ENCODE results near the gene MAGEA9B. TPM values are rescaled to one million over a fixed set of nuclear protein-coding genes. Genes with fewer than 3 reads are reported as not detected.

MAGEA9B gene
- total RNA-seq, 2 experiments from 2014 or later: not detected

- intact Hi-C loops (cut with micrococcal nuclease; ENCODE audit: unreplicated experiment): no loop called here
- no TSS peak for BruUV-seq (replicated peaks)
Measured at GRCh38 chrX:149572743-149573142, 14.5 kb downstream of the MAGEA9B start.

GRCh38 chrX:149571770-149572169 is 15.5 kb downstream of the MAGEA9B start:
- ChIA-PET CTCF (ENCODE audit: unreplicated experiment) (no interaction called here), POLR2A (no interaction called here)
- H3K4me2 ChIP-seq (ENCODE audit: low read length): no peak overlapping the region
- no peaks in the 10 kb centered on the region for H3K4me1 ChIP-seq (ENCODE audit: insufficient read depth, low read length, poor library complexity, severe bottlenecking)
- H3K9me3 ChIP-seq (ENCODE audit: low read length): no peaks in the 10 kb centered on the region
- no peaks in the 10 kb centered on the region for H3K36me3 ChIP-seq (ENCODE audit: insufficient read depth, low read length)
- intact Hi-C loops (cut with micrococcal nuclease; ENCODE audit: unreplicated experiment): no loop called here
- TF ChIP-seq EZH2phosphoT487 (IDR thresholded peaks at IDR 0.05; ENCODE audit: borderline replicate concordance, low read depth, low read length) (no peak), CTCF (conservative IDR thresholded peaks at IDR 0.05; ENCODE audit: low read length) (no peak)
- H3K27ac ChIP-seq (ENCODE audit: low read depth, low read length, poor library complexity, severe bottlenecking): no peak overlapping the region
- H3K9me2 ChIP-seq (ENCODE audit: insufficient read depth, low read length): no peaks in the 10 kb centered on the region
- no peak overlapping the region for H2AFZ ChIP-seq (ENCODE audit: low read length)
- DNase-seq (ENCODE audit: low spot score): no peak
- H4K20me1 ChIP-seq (ENCODE audit: insufficient read depth, low read length): no peaks in the 10 kb centered on the region
- H3K79me2 ChIP-seq (ENCODE audit: insufficient read depth, low read depth, low read length): no peaks in the 10 kb centered on the region
- no TSS peak for BruUV-seq (replicated peaks)
- no peak overlapping the region for H3K4me3 ChIP-seq (ENCODE audit: low read depth, low read length, poor library complexity, severe bottlenecking)

More at GRCh38 chrX:149572743-149573142, 14.5 kb downstream of the MAGEA9B start:
- no peaks in the 10 kb centered on the region for H4K20me1 ChIP-seq (ENCODE audit: insufficient read depth, low read length)
- no peaks in the 10 kb centered on the region for H3K4me1 ChIP-seq (ENCODE audit: insufficient read depth, low read length, poor library complexity, severe bottlenecking)
- H3K4me2 ChIP-seq (ENCODE audit: low read length): no peak overlapping the region
- H3K27ac ChIP-seq (ENCODE audit: low read depth, low read length, poor library complexity, severe bottlenecking): no peak overlapping the region
- ChIA-PET POLR2A (no interaction called here), CTCF (ENCODE audit: unreplicated experiment) (no interaction called here)
- H3K9me2 ChIP-seq (ENCODE audit: insufficient read depth, low read length): no peaks in the 10 kb centered on the region
- no peak overlapping the region for H2AFZ ChIP-seq (ENCODE audit: low read length)
- DNase-seq (ENCODE audit: low spot score): no peak
- no peak for TF ChIP-seq CTCF (conservative IDR thresholded peaks at IDR 0.05; ENCODE audit: low read length)
- no peak for TF ChIP-seq EZH2phosphoT487 (IDR thresholded peaks at IDR 0.05; ENCODE audit: borderline replicate concordance, low read depth, low read length)
- no peaks in the 10 kb centered on the region for H3K36me3 ChIP-seq (ENCODE audit: insufficient read depth, low read length)
- no peak overlapping the region for H3K4me3 ChIP-seq (ENCODE audit: low read depth, low read length, poor library complexity, severe bottlenecking)
- H3K9me3 ChIP-seq (ENCODE audit: low read length): no peaks in the 10 kb centered on the region
- H3K79me2 ChIP-seq (ENCODE audit: insufficient read depth, low read depth, low read length): no peaks in the 10 kb centered on the region

- no peaks in the 10 kb centered on the region for H3K79me2 ChIP-seq (ENCODE audit: insufficient read depth, low read depth, low read length)
- no peaks in the 10 kb centered on the region for H3K9me3 ChIP-seq (ENCODE audit: low read length)
- ChIA-PET CTCF (ENCODE audit: unreplicated experiment) (no interaction called here), POLR2A (no interaction called here)
- no peak for DNase-seq (ENCODE audit: low spot score)
- no peak overlapping the region for H3K4me3 ChIP-seq (ENCODE audit: low read depth, low read length, poor library complexity, severe bottlenecking)
- no peak for TF ChIP-seq CTCF (conservative IDR thresholded peaks at IDR 0.05; ENCODE audit: low read length)
- TF ChIP-seq EZH2phosphoT487 (IDR thresholded peaks at IDR 0.05; ENCODE audit: borderline replicate concordance, low read depth, low read length): no peak
- BruUV-seq (replicated peaks): no TSS peak
- no peak overlapping the region for H3K4me2 ChIP-seq (ENCODE audit: low read length)
- H3K4me1 ChIP-seq (ENCODE audit: insufficient read depth, low read length, poor library complexity, severe bottlenecking): no peaks in the 10 kb centered on the region
- no peaks in the 10 kb centered on the region for H4K20me1 ChIP-seq (ENCODE audit: insufficient read depth, low read length)
- H2AFZ ChIP-seq (ENCODE audit: low read length): no peak overlapping the region
- intact Hi-C loops (cut with micrococcal nuclease; ENCODE audit: unreplicated experiment): no loop called here
- no peaks in the 10 kb centered on the region for H3K36me3 ChIP-seq (ENCODE audit: insufficient read depth, low read length)
- no peaks in the 10 kb centered on the region for H3K9me2 ChIP-seq (ENCODE audit: insufficient read depth, low read length)
- H3K27ac ChIP-seq (ENCODE audit: low read depth, low read length, poor library complexity, severe bottlenecking): no peak overlapping the region
Measured at GRCh38 chrX:149570668-149571067, 16.6 kb downstream of the MAGEA9B start.

Data from OCI-LY7 (cell line).